Body of pancreas (tissue), 4 donors: ENCODE data around the gene CDK18. TPM values are rescaled to one million over a fixed set of nuclear protein-coding genes. Genes with fewer than 3 reads are reported as not detected.

Experiments
- ATAC-seq: fragments of 150-250 bp; one replicate; pipeline ENCODE4 v1.9.1; 2016
- DNase-seq, 4 donors: peaks; one replicate each; pipeline ENCODE4 v3.0.0-alpha.2; 2019
- H3K27ac ChIP-seq, 4 donors: fragments of 200-600 bp; sonication (generic); 1 replicate in 3 of 4; 2 replicates in 1 of 4; pipeline versions ENCODE4 v1.5.1 to v1.6.1; 2016 to 2019; ENCODE audit warnings: mild to moderate bottlenecking in 1 of 4, mixed read lengths in 1 of 4, moderate library complexity in 1 of 4
- H3K27me3 ChIP-seq, 2 donors: fragments of 200-600 bp; sonication (generic); one replicate each; pipeline ENCODE4 v1.6.0; 2016; ENCODE audit warnings: mild to moderate bottlenecking in 1 of 2
- H3K36me3 ChIP-seq, 2 donors: fragments of 200-600 bp; sonication (generic); replicated peaks in 1 of 2; 2 replicates each; pipeline ENCODE4 v1.5.1; 2016; ENCODE audit warnings: low read depth in 2 of 2; ENCODE audit not compliant: insufficient read depth in 1 of 2
- H3K4me1 ChIP-seq: fragments of 200-600 bp; sonication (generic); one replicate; pipeline ENCODE4 v1.6.0; 2016
- H3K4me3 ChIP-seq, 2 donors: fragments of 200-600 bp; sonication (generic); 1 replicate in 1 of 2; 2 replicates in 1 of 2; pipeline ENCODE4 v1.5.1; 2016 to 2019
- H3K9me3 ChIP-seq, 3 donors: fragments of 200-600 bp; sonication (generic); 1 replicate in 2 of 3; 2 replicates in 1 of 3; pipeline ENCODE4 v1.5.1; 2016
- POLR2A ChIP-seq, 3 donors: fragments of 450-650 bp; IDR thresholded peaks; one replicate each; pipeline ENCODE4 v1.6.1; 2016; ENCODE audit warnings: antibody characterized with exemption in 3 of 3, mild to moderate bottlenecking in 2 of 3
- WGBS, 2 donors: methylation state at CpG; one replicate each; pipeline ENCODE4 v1.1.5; 2017; 5-methylcytosine and 5-hydroxymethylcytosine counted together
- intact Hi-C: fragments of 100-400 bp; cut with DNase I; formaldehyde crosslinking; loops from one replicate; pipeline ENCODE4 v1.15.1; 2023
- total RNA-seq, 2 donors: library from RNA; depleted of rRNA; stranded (reverse); fragments of >200 nt; gene quantifications; one replicate each; pipeline ENCODE4 v1.1.0, GENCODE V29; 2016
- TF ChIP-seq, protein P1 (sequence below), 7 experiments: fragments of 450-650 bp in 4 of 7; fragments of 200-600 bp in 3 of 7; sonication (generic) in 3 of 7; IDR thresholded peaks; one replicate each; pipeline ENCODE4 v1.5.1; 2016 to 2019; ENCODE audit warnings: antibody characterized with exemption in 7 of 7

CDK18 gene
- total RNA-seq, 2 donors from 2014 or later: 28.0 to 28.7 TPM

DNA sequence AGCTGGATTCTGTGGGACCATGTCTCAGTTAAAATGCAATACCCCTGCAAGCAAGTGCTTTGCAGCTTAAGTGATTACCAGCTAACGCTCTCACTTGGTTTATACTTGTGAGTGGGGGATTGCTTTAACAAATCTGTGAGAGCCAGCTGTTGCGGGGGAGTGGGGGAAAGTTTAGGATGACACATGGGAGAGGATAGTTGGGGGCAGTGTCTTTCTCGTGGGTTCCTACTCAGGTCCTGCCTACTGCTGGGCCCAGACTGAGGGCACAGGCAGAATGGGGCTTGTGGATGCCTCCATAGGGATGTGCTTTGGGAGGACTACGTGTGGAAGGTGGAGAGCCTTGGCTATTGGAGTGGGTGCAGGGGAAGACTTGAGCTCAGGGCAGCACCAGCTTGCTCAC is 67.3 kb downstream of the CDK18 start:
- H3K9me3 ChIP-seq: no peaks in the 10 kb centered on the region
- no peak overlapping the region for H3K4me3 ChIP-seq
- intact Hi-C loops: no loop called here
- no peak overlapping the region for H3K27ac ChIP-seq
- 78 to 84% methylated on average over 4 of the region's 4 CpGs for WGBS, 2 donors
- DNase-seq (no peak), ATAC-seq (no peak)
- no peaks in the 10 kb centered on the region for H3K27me3 ChIP-seq
- no peaks in the 10 kb centered on the region for H3K36me3 ChIP-seq
- H3K4me1 ChIP-seq: peaks cover 18% of the 10 kb centered on the region
- TF ChIP-seq, protein P1, sequence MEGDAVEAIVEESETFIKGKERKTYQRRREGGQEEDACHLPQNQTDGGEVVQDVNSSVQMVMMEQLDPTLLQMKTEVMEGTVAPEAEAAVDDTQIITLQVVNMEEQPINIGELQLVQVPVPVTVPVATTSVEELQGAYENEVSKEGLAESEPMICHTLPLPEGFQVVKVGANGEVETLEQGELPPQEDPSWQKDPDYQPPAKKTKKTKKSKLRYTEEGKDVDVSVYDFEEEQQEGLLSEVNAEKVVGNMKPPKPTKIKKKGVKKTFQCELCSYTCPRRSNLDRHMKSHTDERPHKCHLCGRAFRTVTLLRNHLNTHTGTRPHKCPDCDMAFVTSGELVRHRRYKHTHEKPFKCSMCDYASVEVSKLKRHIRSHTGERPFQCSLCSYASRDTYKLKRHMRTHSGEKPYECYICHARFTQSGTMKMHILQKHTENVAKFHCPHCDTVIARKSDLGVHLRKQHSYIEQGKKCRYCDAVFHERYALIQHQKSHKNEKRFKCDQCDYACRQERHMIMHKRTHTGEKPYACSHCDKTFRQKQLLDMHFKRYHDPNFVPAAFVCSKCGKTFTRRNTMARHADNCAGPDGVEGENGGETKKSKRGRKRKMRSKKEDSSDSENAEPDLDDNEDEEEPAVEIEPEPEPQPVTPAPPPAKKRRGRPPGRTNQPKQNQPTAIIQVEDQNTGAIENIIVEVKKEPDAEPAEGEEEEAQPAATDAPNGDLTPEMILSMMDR (IDR thresholded peaks at IDR 0.05): no peak
- TF ChIP-seq POLR2A (IDR thresholded peaks at IDR 0.05): no peak

GRCh38 chr1:205572421-205572820 is 68.0 kb downstream of the CDK18 start:
- intact Hi-C loops: no loop called here
- no peak overlapping the region for H3K27ac ChIP-seq
- no peaks in the 10 kb centered on the region for H3K9me3 ChIP-seq
- no peaks in the 10 kb centered on the region for H3K27me3 ChIP-seq
- H3K36me3 ChIP-seq: no peaks in the 10 kb centered on the region
- no peak for ATAC-seq
- WGBS, 2 donors: 79 to 100% methylated on average over 1 of the region's 1 CpG
- no peak overlapping the region for H3K4me3 ChIP-seq
- TF ChIP-seq POLR2A (IDR thresholded peaks at IDR 0.05): no peak
- TF ChIP-seq, protein P1 (IDR thresholded peaks at IDR 0.05): no peak
- peaks cover 18% of the 10 kb centered on the region for H3K4me1 ChIP-seq
- DNase-seq: no peak

- ATAC-seq (peak; percentile 47), DNase-seq (no peak)
- TF ChIP-seq POLR2A (IDR thresholded peaks at IDR 0.05): no peak
- TF ChIP-seq, protein P1 (IDR thresholded peaks at IDR 0.05): no peak
- no peak overlapping the region for H3K4me3 ChIP-seq
- H3K36me3 ChIP-seq: no peaks in the 10 kb centered on the region
- H3K27me3 ChIP-seq: no peaks in the 10 kb centered on the region
- no peaks in the 10 kb centered on the region for H3K9me3 ChIP-seq
- 29 to 43% methylated on average over 1 of the region's 1 CpG for WGBS, 2 donors
- intact Hi-C loops: no loop called here
- peaks cover 15% of the 10 kb centered on the region for H3K4me1 ChIP-seq
- H3K27ac ChIP-seq: peak overlapping the region in 3 of 4 donors; percentile 12 to 47 (median 47)
Measured at GRCh38 chr1:205575294-205575885, 70.9 kb downstream of the CDK18 start.

DNA sequence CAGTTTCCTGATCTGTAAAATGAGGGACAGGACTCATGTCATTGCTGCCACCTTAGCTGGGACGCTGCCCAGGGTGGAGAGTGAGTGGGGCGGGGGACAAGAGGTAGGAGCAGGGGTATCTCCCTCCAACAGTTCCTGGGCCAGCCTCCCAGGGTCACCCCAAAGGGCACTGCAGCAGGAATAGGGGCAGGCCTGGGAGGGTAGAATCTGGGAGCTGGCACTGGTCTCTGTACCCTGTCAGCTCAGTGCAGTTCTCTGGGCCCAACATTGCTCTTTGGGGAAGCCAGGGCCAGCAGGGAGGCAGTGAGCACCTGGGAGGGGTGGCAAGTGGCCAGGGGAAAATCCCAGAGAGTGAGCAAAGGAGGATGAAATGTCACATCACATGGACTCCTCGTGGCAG is 71.5 kb downstream of the CDK18 start:
- ATAC-seq: peak; percentile 48
- Histone ChIP-seq H3K27ac (peak overlapping the region in 2 of 4 donors; percentile 47), H3K36me3 (no peaks in the 10 kb centered on the region), H3K27me3 (no peaks in the 10 kb centered on the region), H3K4me1 (peaks cover 15% of the 10 kb centered on the region), H3K9me3 (no peaks in the 10 kb centered on the region), H3K4me3 (no peak overlapping the region)
- intact Hi-C loops: no loop called here
- TF ChIP-seq, protein P1 (IDR thresholded peaks at IDR 0.05): no peak
- no peak for TF ChIP-seq POLR2A (IDR thresholded peaks at IDR 0.05)
- WGBS, 2 donors: 71 to 74% methylated on average over 3 of the region's 3 CpGs
- peak in 2 of 4 donors; percentile 38 to 50 for DNase-seq
